SIG-M5 treated with dmso at 0.1 percent for 504 hours (cell line): ENCODE data around the gene ASTN1.
"Not testable (repeated sequence)": the region's sequence is repeated elsewhere in the genome, so short reads cannot be mapped to it uniquely, and the experiment has no call there.

Source experiments
- DNase-seq: peaks from one replicate; lab custom pipeline; 2025; ENCODE audit not compliant: unreplicated experiment; lab: John Stamatoyannopoulos, UW

ASTN1 gene

DNA sequence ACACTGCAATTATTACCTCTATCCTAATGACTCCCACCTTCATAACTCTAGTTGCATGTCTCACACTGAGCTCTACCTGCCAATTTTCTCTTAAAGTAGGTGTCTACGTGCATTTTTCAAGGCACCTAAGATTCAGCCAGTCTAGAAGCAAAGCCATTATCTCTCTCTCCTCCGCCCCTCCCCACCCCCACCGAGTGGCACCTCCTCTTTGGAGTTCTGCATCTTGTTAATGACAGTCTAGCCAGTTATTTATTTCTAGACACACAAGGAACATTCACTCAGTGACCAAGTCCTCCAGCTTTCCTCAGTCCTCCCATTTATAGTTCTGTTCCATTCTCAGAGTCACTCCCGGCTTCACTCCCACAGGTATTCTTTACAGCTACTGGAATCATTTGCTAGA, 47.6 kb downstream of the ASTN1 start:
- DNase-seq = no peak

GRCh38 chr1:177106614-177107365, 57.7 kb downstream of the ASTN1 start:
- no peak for DNase-seq

DNA sequence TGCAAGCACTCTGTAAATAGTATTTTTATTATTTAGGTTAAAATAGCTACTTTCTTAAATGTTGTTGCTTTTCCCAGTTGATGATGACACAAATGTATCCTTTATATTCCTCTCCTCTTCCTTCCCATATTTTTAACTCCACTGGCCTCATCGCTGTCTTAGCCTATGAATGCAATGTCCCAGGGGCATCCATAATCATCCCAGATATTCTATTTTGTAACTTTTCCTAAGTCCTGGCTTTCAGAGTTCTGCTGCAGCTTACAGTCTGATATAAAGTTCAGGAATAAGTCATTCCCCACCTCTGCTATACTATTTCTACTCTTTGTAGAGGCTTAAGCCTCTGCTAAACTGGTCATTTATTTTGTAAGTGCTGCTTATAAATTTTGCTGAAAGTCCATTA, 58.3 kb downstream of the ASTN1 start:
- no peak for DNase-seq

- no peak for DNase-seq
Observed at GRCh38 chr1:177103005-177103852, 61.3 kb downstream of the ASTN1 start.

GRCh38 chr1:177092001-177092400, 72.5 kb downstream of the ASTN1 start:
- DNase-seq = no peak

DNA sequence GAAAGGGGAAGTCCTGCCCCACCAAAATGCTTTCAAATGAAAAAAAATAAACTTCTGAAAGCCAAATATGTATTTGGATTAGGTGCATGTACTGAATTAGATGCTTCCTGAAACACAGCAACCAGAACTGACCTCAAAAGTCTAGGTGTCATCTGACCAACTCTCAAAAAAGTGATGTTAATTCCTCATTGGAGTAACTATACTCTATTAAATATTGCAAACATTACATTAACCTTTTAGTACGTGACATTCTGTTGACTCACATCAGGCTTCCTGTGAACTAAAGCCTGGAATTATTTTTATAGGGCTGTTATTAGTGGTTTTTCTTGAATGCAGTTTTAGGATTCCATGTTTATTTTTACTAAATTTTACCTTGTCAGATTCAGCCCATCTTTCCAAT, 73.5 kb downstream of the ASTN1 start:
- no peak for DNase-seq

DNA sequence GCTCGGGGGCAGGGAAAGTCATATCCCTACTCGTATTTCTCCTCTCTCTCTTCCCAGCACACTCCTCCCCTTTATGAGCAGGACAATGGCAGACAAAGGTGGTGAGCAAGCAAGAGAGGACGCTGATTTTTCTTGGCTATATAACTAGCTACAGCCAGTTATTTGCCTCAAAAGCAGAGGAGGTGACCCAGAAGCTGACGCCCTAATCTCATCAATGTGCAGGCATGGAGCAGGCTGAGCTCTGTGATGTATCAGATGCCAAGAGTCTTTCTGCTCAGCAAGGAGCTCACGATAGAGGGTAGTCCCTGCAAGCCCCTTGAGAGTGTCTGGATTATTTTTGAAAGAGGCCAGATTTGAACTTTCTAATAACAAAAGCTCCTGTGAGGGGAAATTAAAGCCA, 75.5 kb downstream of the ASTN1 start:
- no peak for DNase-seq

DNA sequence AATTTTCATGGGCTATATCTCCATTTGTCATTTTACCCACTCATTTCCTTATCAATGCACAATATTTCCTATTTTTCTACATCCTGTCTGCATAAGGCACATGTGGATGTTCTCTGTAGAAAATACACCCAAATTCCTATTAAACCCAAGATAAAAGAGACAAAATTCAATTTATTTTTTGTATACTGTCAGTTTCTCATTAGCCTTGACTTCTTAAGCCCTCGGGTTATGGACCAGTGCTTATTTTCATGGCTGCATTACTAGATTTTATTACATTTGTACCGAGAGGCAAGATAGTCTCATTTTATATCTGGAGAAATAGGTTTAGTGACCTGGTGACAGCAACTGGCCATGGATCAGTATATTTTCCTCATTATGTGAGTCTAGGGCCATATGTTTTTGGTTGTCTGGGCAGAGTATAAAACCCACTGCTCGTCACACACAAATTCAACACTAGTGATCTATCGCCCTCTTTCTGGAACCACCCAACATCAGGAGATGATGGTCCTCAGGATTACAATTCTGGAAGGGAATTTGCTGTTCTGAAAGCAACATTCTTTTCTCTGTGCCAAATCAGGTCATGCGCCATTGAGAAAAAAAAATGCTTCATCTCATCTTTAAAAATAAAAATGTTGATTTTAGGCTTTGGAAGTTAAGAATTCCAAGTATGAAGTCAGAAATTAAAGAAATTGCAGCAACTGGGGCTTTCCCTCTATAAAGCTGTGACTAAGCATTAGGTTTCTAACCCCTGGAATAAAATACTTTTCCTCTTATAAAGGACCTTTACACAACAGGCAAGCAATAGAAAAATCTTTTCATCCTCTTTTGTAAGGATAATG, 81.4 kb downstream of the ASTN1 start:
- DNase-seq = no peak

DNA sequence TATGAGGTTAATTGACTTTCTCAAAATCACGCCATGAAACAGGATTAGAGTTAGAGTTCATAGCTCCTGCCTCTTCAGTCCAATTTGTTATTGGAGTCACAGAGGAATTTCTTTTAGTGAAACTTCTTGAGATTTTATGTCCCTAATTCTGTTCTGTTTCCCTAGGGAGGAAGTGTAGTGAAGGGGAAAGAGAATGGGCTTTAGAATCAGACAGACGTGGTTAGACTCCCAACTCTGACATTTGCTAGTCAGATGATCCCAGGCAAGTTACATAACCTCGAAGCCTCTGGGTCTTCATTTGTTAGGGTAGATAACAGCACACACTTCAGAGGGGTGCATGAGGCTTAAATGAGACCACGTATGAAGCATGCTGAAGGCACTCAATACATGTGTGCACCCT, 83.9 kb downstream of the ASTN1 start:
- DNase-seq = no peak

DNA sequence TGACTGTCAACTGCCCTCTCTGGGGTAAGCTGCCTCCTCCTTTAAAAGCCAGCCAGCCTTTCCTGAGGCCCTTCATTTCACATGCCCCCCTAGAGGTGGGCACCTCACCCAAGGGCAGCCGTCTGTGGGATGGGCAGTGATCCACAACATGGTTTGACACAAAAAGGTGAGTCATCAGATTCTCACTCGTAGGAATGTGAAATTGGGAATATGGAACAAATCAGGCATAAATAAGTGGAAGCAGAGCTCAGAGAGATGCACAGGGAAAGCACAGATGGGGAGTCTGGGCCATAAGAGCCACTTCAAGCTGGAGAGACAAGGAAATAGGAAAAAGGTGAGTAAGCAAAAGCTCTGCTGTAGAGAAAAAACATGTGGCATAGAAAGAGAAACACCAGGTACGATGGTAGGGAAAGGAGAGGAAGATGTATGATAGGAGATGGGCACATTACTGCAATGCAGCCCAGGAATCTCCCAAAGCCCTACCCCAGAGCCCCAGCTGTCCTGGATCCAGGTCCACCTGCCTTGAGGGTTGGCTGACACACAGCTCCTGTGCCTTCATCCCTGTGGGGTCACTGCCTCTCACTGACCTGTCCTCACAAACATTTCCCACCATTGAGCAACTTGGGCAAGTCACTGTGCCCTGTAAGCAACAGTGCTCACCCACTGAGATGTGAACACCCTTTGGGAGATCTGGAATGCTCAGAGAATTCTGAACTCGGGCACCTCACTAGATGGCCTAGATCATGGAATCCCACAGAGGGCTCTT, 86.6 kb downstream of the ASTN1 start:
- DNase-seq = no peak

- DNase-seq = no peak
Observed at GRCh38 chr1:177077006-177077405, 87.5 kb downstream of the ASTN1 start.

DNA sequence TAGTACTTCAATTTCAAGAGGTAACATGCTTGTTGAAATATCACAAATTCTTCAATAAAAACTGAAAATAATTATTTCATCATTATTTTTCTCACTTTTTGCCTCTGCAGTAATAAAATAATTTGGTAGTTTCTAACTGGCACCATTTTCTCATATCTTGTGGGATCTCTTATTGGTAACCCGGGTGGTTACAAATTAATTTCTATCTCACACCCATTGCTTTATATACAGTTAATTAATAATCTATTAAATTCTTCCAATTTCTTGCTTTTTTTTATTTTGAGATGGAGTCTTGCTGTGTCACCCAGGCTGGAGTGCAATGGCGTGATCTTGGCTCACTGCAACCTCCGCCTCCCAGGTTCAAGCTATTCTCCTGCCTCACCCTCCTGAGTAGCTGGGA, 89.7 kb downstream of the ASTN1 start:
- not testable (repeated sequence) for DNase-seq

- DNase-seq = no peak
Observed at GRCh38 chr1:177069490-177069889, 95.0 kb downstream of the ASTN1 start.

DNA sequence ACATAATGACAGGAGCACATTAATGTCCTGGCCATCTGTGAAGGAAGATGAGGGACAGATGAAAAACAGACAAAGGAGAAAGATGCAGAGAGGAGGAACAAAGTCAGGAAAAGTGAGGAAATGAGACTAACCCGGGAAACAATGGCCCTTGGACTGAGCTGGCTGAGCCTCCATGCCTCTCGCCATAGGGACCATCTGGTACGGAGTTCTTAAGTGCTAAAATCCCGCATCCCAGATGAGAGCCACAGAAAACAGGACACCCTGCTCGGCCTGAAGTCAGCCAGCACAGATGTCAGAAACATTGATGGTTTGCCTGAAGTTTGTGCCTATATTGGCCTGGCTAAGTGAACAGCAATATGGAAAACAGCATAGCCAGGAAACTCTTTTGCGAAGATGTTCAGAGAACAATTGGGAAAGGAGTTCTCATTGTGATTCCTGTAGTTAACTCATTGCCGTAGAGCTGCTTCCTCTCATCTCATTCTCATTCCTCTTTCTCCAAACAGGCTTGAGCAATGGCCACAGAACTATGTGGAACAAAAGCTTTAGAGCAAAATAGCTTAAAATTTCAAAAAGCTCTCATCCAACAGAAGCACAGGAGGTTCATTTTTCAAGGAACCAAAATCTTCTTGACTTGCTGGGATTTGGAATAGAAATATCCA, 96.6 kb downstream of the ASTN1 start:
- DNase-seq = no peak

DNA sequence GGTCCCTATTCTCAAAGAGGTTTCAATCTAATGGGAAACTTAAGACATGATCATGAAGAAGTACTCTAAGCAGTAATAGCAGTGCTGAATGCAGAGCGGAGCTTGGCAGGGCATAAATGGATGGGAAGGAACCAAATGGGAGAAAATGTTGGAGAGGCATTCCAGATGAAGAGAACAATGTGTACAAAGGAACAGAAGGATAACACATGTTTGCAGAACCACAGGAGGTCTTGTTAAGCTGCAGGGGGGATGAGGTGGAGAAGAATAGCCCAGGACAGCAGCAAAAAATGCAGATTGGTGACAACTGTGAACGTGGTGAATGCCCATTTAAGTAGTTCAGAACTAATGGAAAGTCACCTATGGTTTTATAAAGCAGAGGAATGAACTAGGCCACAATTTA, 99.1 kb downstream of the ASTN1 start:
- no peak for DNase-seq

GRCh38 chr1:177063648-177064047, 100.9 kb downstream of the ASTN1 start:
- no peak for DNase-seq

- DNase-seq = no peak
Observed at GRCh38 chr1:177054542-177054941, 110.0 kb downstream of the ASTN1 start.

- no peak for DNase-seq
Observed at GRCh38 chr1:177053648-177054047, 110.9 kb downstream of the ASTN1 start.

DNA sequence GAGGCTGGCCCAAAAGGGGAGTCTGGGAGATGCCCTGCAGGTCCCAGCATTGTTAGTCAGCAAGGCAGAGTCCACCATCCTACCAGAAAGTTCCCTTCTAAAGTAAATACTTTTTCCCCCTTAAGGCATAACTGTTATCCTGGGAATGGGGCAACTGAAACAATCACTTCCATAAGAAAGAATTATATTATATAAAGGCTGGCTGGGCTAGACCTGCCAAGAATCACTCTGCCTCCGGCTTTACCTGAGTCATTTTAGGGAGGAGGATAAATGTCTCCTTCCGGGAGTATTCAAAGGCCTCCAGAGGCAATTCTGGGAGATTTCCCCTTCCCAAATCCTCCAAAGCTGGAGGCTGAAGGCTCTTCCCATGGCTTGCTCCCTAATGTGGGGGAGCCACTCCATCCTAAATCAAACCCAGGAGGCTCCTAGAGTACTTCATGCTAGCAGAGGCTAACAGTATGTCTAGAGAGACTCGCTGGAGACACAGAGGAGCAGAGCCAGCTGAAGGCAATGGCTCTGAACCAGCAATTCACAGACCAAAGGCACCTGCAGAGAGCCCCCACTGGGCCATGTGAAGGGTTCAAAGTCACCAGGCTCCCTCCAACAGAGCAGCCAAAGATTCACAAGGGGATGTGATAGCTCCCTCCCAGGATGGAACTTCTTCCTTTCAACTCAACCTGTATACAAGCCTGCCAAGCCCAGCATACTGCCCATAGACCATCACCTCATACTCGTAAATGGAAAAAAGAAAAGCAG, 116.0 kb downstream of the ASTN1 start:
- no peak for DNase-seq

DNA sequence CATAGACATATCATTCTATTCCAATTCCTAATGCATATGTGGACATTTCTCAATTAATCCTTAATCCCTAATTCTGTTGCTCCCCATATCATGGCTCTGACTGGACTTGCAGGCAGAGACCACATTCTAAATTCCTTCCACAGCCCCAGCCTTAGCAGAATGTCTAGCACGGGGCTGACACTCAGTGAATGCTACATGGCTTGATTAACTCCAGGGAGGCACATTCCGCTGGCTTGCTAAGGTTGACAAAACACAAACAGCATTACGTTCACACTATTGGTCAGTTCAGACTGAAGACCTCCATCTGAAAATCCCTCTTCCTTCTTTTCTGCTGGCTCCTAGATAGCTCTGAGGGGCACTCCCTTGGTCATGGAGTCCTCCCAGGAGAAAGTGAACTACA, 119.4 kb downstream of the ASTN1 start:
- DNase-seq = no peak
